Neural progenitor cell (in vitro differentiated cells): ENCODE results near the gene HBZ. TPM values are rescaled to one million over a fixed set of nuclear protein-coding genes. Genes with fewer than 3 reads are reported as not detected.
A peak's percentile ranks its signal among the peaks of the same experiment; 100 is the strongest.

ENCODE experiments used
- DNase-seq: peaks from one replicate; pipeline ENCODE4 v3.0.0-alpha.2; 2016; ENCODE audit warnings: low spot score
- H2AFZ ChIP-seq: fragments of 200-600 bp; sonication (generic); replicated peaks from 2 replicates; pipeline ENCODE4 v1.6.1; 2016; ENCODE audit warnings: antibody characterized with exemption
- H3F3A ChIP-seq: fragments of 200-600 bp; sonication (generic); 2 replicates; pipeline ENCODE4 v1.6.1; 2016; ENCODE audit warnings: antibody characterized with exemption, low read depth
- H3K27ac ChIP-seq: fragments of 200-600 bp; sonication (generic); 2 replicates; pipeline ENCODE4 v1.5.1; 2016; ENCODE audit warnings: mild to moderate bottlenecking
- H3K27me3 ChIP-seq: fragments of 200-600 bp; sonication (generic); 2 replicates; pipeline ENCODE4 v1.6.1; 2016; ENCODE audit warnings: mild to moderate bottlenecking, moderate library complexity
- H3K36me3 ChIP-seq: fragments of 200-600 bp; sonication (generic); 2 replicates; pipeline ENCODE4 v1.5.1; 2016
- H3K4me1 ChIP-seq: fragments of 200-600 bp; sonication (generic); 2 replicates; pipeline ENCODE4 v1.6.1; 2016; ENCODE audit warnings: mixed run types
- H3K4me2 ChIP-seq: fragments of 200-600 bp; sonication (generic); 2 replicates; pipeline ENCODE4 v1.6.1; 2016
- H3K4me3 ChIP-seq: fragments of 200-600 bp; sonication (generic); 2 replicates; pipeline ENCODE4 v1.5.1; 2016
- H3K79me2 ChIP-seq: fragments of 200-600 bp; sonication (generic); 2 replicates; pipeline ENCODE4 v1.6.1; 2016; ENCODE audit warnings: low read depth
- H3K9ac ChIP-seq: fragments of 200-600 bp; sonication (generic); 2 replicates; pipeline ENCODE4 v1.6.1; 2016
- H3K9me3 ChIP-seq: fragments of 200-600 bp; sonication (generic); 2 replicates; pipeline ENCODE4 v1.5.1; 2016; ENCODE audit warnings: low read depth
- H4K20me1 ChIP-seq: fragments of 200-600 bp; sonication (generic); 2 replicates; pipeline ENCODE4 v1.6.1; 2016; ENCODE audit warnings: low read depth
- H3K27ac Mint-ChIP-seq: 3 replicates; pipeline ENCODE4 v1.8.0; 2021; ENCODE audit warnings: mixed read lengths
- H3K27me3 Mint-ChIP-seq: 2 replicates; pipeline ENCODE4 v1.8.0; 2022; ENCODE audit warnings: low read depth, mild to moderate bottlenecking, inconsistent platforms, moderate library complexity, mixed read lengths; ENCODE audit not compliant: insufficient read depth
- H3K36me3 Mint-ChIP-seq: 3 replicates; pipeline ENCODE4 v1.8.0; 2021; ENCODE audit warnings: mixed read lengths
- H3K4me1 Mint-ChIP-seq: 3 replicates; pipeline ENCODE4 v1.8.0; 2021; ENCODE audit warnings: mixed read lengths
- H3K4me3 Mint-ChIP-seq: 3 replicates; pipeline ENCODE4 v1.8.0; 2021; ENCODE audit warnings: mild to moderate bottlenecking, moderate library complexity, mixed read lengths
- H3K9me3 Mint-ChIP-seq: 3 replicates; pipeline ENCODE4 v1.8.0; 2020; ENCODE audit warnings: mixed read lengths
- EZH2 ChIP-seq: fragments of 200-600 bp; sonication (generic); IDR thresholded peaks from 2 replicates; pipeline ENCODE4 v1.6.1; 2017; ENCODE audit warnings: antibody characterized with exemption, mild to moderate bottlenecking, moderate library complexity
- EZH2phosphoT487 ChIP-seq: fragments of 200-600 bp; sonication (generic); IDR thresholded peaks from 2 replicates; pipeline ENCODE4 v1.6.1; 2017; ENCODE audit warnings: antibody characterized with exemption
- total RNA-seq: library from RNA; depleted of rRNA; stranded (reverse); fragments of >200 nt; gene quantifications from 2 replicates; pipeline ENCODE4 v1.2.3, GENCODE V29; 2015; ENCODE audit warnings: low replicate concordance
- TF ChIP-seq, protein P1 (sequence below): fragments of 200-600 bp; sonication (generic); IDR thresholded peaks from 2 replicates; pipeline ENCODE4 v1.5.1; 2017; ENCODE audit warnings: antibody characterized with exemption, mild to moderate bottlenecking

The HBZ gene
- total RNA-seq, 1 donor from 2014 or later = not detected

DNA sequence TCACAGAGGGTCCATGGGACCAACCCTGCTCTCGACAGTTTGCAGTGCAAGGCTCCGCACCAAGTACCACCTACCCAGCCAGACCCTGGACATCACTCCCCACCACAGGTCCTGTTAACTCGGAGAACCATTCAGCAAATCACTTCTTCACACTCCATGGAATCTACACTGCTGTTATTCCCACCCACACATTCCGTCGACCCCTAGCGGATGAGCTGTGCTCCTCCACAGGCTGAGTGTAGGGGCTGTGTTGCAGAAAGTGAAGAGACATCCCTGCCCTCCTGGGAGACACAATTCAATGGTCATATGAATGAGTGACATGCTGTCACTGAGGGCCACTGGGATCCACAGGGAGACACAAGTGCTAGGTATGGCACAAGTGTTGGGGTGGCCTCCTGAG is 46.9 kb upstream of the HBZ start:
- H3K9ac ChIP-seq = no peak overlapping the region
- H3K27me3 ChIP-seq = no peaks in the 10 kb centered on the region
- no peak overlapping the region for H3K4me3 ChIP-seq
- H3K4me1 ChIP-seq = no peaks in the 10 kb centered on the region
- Mint-ChIP-seq H3K27me3 (no peaks in the 10 kb centered on the region), H3K9me3 (no peaks in the 10 kb centered on the region), H3K27ac (no peak overlapping the region), H3K36me3 (peaks cover 4% of the 10 kb centered on the region), H3K4me1 (peaks cover 4% of the 10 kb centered on the region), H3K4me3 (no peak overlapping the region)
- peaks cover 5% of the 10 kb centered on the region for H3F3A ChIP-seq
- H3K9me3 ChIP-seq = no peaks in the 10 kb centered on the region
- no peak for DNase-seq
- H2AFZ ChIP-seq = no peak overlapping the region
- no peaks in the 10 kb centered on the region for H3K79me2 ChIP-seq
- H4K20me1 ChIP-seq = peaks cover 17% of the 10 kb centered on the region
- no peak overlapping the region for H3K4me2 ChIP-seq
- no peak for TF ChIP-seq EZH2
- no peaks in the 10 kb centered on the region for H3K36me3 ChIP-seq
- H3K27ac ChIP-seq = no peak overlapping the region

DNA sequence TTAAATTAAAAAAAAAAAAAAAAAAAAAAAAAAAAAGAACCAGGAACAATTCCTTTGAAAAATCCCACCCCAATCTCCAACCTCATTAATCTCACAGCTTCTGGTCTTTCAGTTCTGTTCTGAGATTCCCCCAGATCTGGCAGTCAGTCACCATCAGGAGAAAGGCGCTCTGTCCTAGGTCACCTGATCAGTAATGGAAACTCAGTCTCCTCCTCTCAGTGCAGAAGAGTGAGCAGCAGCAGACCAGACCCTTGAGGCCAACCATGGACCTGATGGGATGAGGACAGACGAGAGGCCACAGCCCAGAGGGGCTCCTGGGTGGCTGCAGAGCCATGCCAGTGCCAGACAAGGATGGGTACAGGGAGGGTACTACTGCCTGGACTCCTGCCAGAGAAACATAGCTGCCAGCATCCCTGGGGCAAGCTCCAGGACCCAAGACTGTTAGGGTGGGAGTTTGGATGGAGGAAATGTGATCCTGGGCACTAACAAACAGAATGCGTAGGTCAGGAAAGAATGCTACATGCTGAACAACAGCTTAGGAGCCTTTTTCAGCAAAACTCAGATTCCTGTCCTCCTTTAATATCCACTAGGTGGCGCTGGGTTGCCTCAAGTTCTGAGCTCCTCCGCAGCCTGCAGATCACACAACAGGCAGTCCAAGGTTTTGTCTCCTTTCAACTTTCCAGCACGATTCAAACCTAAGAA is 45.7 kb upstream of the HBZ start:
- Histone ChIP-seq H3K4me1 (no peaks in the 10 kb centered on the region), H3K4me3 (no peak overlapping the region), H3F3A (peaks cover 5% of the 10 kb centered on the region), H3K79me2 (no peaks in the 10 kb centered on the region), H3K27ac (no peak overlapping the region), H2AFZ (no peak overlapping the region), H3K4me2 (no peak overlapping the region), H3K9ac (no peak overlapping the region), H3K36me3 (no peaks in the 10 kb centered on the region), H3K9me3 (no peaks in the 10 kb centered on the region), H3K27me3 (no peaks in the 10 kb centered on the region), H4K20me1 (peaks cover 17% of the 10 kb centered on the region)
- DNase-seq = peak; percentile 89
- no peak for TF ChIP-seq EZH2
- TF ChIP-seq, protein P1, sequence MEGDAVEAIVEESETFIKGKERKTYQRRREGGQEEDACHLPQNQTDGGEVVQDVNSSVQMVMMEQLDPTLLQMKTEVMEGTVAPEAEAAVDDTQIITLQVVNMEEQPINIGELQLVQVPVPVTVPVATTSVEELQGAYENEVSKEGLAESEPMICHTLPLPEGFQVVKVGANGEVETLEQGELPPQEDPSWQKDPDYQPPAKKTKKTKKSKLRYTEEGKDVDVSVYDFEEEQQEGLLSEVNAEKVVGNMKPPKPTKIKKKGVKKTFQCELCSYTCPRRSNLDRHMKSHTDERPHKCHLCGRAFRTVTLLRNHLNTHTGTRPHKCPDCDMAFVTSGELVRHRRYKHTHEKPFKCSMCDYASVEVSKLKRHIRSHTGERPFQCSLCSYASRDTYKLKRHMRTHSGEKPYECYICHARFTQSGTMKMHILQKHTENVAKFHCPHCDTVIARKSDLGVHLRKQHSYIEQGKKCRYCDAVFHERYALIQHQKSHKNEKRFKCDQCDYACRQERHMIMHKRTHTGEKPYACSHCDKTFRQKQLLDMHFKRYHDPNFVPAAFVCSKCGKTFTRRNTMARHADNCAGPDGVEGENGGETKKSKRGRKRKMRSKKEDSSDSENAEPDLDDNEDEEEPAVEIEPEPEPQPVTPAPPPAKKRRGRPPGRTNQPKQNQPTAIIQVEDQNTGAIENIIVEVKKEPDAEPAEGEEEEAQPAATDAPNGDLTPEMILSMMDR = peak; percentile 86
- Mint-ChIP-seq H3K9me3 (no peaks in the 10 kb centered on the region), H3K4me1 (peaks cover 4% of the 10 kb centered on the region), H3K27me3 (no peaks in the 10 kb centered on the region), H3K36me3 (peaks cover 7% of the 10 kb centered on the region), H3K27ac (peak overlapping the region; percentile 90), H3K4me3 (no peak overlapping the region)

DNA sequence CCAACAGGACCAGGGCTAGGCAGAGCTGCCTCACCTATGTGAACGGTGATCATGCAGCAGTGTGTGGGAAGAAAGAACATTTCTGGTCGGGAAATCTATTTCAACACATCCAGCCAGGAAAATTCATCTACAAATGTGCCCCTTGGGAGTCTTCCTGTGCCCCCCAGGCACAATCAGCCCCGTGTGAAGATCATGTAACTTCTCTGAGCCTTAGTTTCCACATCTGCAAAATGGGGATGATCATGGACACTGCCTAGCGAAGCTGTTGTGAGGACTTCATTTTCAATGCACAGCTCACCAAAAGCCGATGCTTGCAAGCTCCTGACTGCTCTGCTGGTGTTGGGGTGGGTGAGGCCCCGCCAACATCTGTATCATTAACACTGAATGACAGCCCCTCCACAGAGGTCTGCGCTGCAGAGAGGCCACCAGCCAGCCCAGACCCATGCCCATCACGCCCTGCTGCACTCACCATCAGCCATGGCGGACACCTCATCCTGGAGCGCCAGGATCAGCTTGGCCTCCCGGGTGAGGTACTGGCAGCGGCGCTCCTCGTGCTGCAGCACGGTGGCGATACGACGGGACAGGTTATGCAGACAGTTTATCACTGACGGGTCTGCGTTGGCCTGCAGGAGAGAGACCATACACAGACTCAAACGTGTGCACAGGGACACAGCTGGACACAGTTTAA is 40.1 kb upstream of the HBZ start:
- H3K4me2 ChIP-seq = no peak overlapping the region

More for the DNA sequence above, 40.1 kb upstream of the HBZ start:
- Histone ChIP-seq H3K9me3 (no peaks in the 10 kb centered on the region), H3K79me2 (no peaks in the 10 kb centered on the region), H3K27me3 (no peaks in the 10 kb centered on the region), H4K20me1 (peaks cover 16% of the 10 kb centered on the region), H3K27ac (no peak overlapping the region), H3K36me3 (no peaks in the 10 kb centered on the region), H2AFZ (no peak overlapping the region), H3K4me1 (no peaks in the 10 kb centered on the region), H3K4me3 (no peak overlapping the region), H3K9ac (no peak overlapping the region), H3F3A (peaks cover 5% of the 10 kb centered on the region)
- TF ChIP-seq, protein P1 = no peak
- no peak for TF ChIP-seq EZH2
- TF ChIP-seq EZH2phosphoT487 = no peak
- no peaks in the 10 kb centered on the region for H3K9me3 Mint-ChIP-seq
- peaks cover 9% of the 10 kb centered on the region for H3K4me1 Mint-ChIP-seq
- H3K27me3 Mint-ChIP-seq = no peaks in the 10 kb centered on the region
- DNase-seq = no peak
- H3K27ac Mint-ChIP-seq = no peak overlapping the region
- H3K4me3 Mint-ChIP-seq = no peak overlapping the region
- peaks cover 12% of the 10 kb centered on the region for H3K36me3 Mint-ChIP-seq
